ENCODE measurements around the gene RELB.

The RELB gene

DNA sequence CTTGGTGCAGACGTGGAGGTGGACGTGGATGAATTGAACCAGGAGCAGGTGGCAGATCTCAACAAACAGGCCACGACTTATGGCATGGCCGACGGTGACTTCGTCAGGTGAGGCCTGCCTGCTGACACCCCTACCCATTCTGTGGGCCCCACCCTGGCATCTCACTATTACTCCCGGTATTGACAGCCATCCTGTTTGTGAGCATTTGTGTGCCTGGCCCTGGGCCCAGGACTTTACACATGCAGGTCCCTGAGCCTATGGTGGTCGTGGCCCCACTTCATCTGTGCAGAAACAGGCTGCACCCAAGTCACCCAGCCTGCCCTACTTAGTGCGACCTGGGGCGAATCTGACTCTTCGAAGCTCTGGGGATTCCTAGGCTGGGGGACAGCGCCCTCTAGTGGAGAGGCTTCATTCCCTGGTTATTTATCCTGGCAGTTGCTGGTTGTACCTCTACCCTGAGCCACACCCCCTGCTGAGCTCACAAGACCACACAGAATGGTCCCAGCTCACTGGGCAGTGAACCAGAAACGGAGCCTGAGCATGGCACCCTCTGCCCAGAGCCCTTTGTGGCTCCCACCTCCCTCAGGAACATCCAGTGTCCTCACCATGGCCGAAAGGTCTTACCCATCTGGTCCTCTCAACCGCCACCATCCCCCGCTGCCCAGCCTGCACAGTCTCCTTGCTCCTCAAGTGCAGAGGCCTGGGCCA, 58.1 kb downstream of the RELB start:
- ATAC-seq = peak; percentile 86
- no peak for TF ChIP-seq ZC3H10 (CRISPR knock-in tag; IDR thresholded peaks at IDR 0.05)
- TF ChIP-seq ZNF565 (CRISPR knock-in tag; conservative IDR thresholded peaks at IDR 0.05; ENCODE audit: low read depth) = no peak
- no peak for TF ChIP-seq ARNTL (CRISPR knock-in tag; IDR thresholded peaks at IDR 0.05; ENCODE audit: borderline replicate concordance, low read depth)
- TF ChIP-seq GLIS3 (CRISPR knock-in tag; IDR thresholded peaks at IDR 0.05) = no peak
- no peak for TF ChIP-seq SNAI2 (CRISPR knock-in tag; IDR thresholded peaks at IDR 0.05)
- no peak for TF ChIP-seq ZFP3 (CRISPR knock-in tag; IDR thresholded peaks at IDR 0.05)
- TF ChIP-seq ZFP30 (CRISPR knock-in tag; IDR thresholded peaks at IDR 0.05) = no peak
- TF ChIP-seq, protein P1, sequence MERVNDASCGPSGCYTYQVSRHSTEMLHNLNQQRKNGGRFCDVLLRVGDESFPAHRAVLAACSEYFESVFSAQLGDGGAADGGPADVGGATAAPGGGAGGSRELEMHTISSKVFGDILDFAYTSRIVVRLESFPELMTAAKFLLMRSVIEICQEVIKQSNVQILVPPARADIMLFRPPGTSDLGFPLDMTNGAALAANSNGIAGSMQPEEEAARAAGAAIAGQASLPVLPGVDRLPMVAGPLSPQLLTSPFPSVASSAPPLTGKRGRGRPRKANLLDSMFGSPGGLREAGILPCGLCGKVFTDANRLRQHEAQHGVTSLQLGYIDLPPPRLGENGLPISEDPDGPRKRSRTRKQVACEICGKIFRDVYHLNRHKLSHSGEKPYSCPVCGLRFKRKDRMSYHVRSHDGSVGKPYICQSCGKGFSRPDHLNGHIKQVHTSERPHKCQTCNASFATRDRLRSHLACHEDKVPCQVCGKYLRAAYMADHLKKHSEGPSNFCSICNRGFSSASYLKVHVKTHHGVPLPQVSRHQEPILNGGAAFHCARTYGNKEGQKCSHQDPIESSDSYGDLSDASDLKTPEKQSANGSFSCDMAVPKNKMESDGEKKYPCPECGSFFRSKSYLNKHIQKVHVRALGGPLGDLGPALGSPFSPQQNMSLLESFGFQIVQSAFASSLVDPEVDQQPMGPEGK (CRISPR knock-in tag; IDR thresholded peaks at IDR 0.05; ENCODE audit: borderline replicate concordance) = no peak
- TF ChIP-seq ZNF70 (CRISPR knock-in tag; IDR thresholded peaks at IDR 0.05) = no peak
- TF ChIP-seq PPARA (CRISPR knock-in tag; IDR thresholded peaks at IDR 0.05; ENCODE audit: borderline replicate concordance) = no peak
- no peak for TF ChIP-seq ISL1 (CRISPR knock-in tag; IDR thresholded peaks at IDR 0.05)

DNA sequence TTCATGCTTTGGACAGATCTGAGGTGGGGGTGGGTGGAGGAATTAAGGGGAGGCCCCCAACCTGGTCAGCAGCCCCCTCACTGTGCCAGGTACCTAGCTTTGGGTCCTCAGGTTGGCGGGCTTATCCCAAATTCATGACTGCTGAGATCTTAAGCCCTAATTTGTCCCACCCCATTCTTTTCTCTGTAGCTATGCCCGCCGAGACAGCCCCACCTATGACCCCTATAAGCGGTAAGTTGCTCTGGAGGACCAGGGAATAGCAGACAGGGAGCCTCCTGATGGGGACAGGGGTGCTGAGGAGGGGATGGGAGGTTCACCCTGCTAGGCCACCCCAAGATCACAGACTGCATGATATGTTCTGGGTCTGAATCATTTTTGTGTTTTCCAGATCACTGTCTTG, 60.7 kb downstream of the RELB start:
- no peak for ATAC-seq
- TF ChIP-seq, protein P2, sequence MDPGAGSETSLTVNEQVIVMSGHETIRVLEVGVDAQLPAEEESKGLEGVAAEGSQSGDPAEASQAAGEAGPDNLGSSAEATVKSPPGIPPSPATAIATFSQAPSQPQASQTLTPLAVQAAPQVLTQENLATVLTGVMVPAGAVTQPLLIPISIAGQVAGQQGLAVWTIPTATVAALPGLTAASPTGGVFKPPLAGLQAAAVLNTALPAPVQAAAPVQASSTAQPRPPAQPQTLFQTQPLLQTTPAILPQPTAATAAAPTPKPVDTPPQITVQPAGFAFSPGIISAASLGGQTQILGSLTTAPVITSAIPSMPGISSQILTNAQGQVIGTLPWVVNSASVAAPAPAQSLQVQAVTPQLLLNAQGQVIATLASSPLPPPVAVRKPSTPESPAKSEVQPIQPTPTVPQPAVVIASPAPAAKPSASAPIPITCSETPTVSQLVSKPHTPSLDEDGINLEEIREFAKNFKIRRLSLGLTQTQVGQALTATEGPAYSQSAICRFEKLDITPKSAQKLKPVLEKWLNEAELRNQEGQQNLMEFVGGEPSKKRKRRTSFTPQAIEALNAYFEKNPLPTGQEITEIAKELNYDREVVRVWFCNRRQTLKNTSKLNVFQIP (CRISPR knock-in tag; IDR thresholded peaks at IDR 0.05; ENCODE audit: borderline replicate concordance, low read depth) = no peak
- no peak for TF ChIP-seq BACH2 (CRISPR knock-in tag; IDR thresholded peaks at IDR 0.05; ENCODE audit: borderline replicate concordance)
- TF ChIP-seq TOX (CRISPR knock-in tag; IDR thresholded peaks at IDR 0.05; ENCODE audit: borderline replicate concordance) = no peak
- no peak for TF ChIP-seq ARNTL (CRISPR knock-in tag; IDR thresholded peaks at IDR 0.05; ENCODE audit: borderline replicate concordance, low read depth)
- TF ChIP-seq, protein P1 (CRISPR knock-in tag; IDR thresholded peaks at IDR 0.05; ENCODE audit: borderline replicate concordance) = no peak
- TF ChIP-seq SNAI2 (CRISPR knock-in tag; IDR thresholded peaks at IDR 0.05) = no peak

DNA sequence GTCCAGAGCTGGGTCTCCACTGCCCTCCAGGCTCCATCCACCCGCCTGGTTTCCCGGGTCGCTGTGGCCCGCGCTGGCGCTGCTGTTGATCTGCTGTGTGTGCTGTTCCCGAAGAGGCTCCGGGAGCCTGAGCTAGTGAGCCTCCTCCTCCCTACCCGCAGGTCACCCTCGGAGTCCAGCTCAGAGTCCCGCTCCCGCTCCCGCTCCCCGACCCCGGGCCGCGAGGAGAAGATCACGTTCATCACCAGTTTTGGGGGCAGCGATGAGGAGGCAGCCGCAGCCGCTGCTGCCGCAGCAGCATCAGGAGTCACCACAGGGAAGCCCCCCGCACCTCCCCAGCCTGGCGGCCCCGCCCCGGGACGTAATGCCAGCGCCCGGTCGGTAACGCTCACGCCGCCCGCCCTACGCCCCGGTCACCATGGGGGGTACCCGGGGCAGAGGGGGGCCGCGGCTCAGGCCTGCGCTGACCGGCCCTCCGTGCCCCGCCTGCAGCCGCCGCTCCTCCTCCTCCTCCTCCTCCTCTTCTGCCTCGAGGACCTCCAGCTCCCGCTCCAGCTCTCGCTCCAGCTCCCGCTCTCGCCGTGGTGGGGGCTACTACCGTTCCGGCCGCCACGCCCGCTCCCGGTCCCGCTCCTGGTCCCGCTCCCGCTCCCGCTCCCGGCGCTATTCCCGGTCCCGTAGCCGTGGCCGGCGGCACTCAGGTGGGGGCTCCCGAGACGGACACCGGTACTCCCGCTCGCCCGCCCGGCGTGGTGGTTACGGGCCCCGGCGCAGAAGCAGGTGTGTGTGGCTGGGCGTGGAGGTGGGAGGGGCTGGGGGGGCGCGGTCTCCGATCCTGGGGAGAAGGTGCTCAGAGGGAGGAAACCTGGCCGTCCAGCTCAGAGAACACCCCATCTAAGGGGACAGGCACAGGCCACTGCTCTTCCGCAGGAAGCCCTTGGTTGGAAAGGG, 62.9 kb downstream of the RELB start:
- ATAC-seq = no peak
- no peak for TF ChIP-seq ZFP3 (CRISPR knock-in tag; IDR thresholded peaks at IDR 0.05)
- TF ChIP-seq SNAI2 (CRISPR knock-in tag; IDR thresholded peaks at IDR 0.05) = no peak
- no peak for TF ChIP-seq ZFP30 (CRISPR knock-in tag; IDR thresholded peaks at IDR 0.05)
- no peak for TF ChIP-seq RARB (CRISPR knock-in tag; IDR thresholded peaks at IDR 0.05)
- no peak for TF ChIP-seq GLIS3 (CRISPR knock-in tag; IDR thresholded peaks at IDR 0.05)
- TF ChIP-seq, protein P1 (CRISPR knock-in tag; IDR thresholded peaks at IDR 0.05; ENCODE audit: borderline replicate concordance) = no peak
- TF ChIP-seq ISL1 (CRISPR knock-in tag; IDR thresholded peaks at IDR 0.05) = no peak
- TF ChIP-seq ZNF70 (CRISPR knock-in tag; IDR thresholded peaks at IDR 0.05) = no peak
- TF ChIP-seq CSDC2 (CRISPR knock-in tag; IDR thresholded peaks at IDR 0.05) = no peak
- TF ChIP-seq ZNF8 (CRISPR knock-in tag; IDR thresholded peaks at IDR 0.05) = no peak
- no peak for TF ChIP-seq ZNF565 (CRISPR knock-in tag; conservative IDR thresholded peaks at IDR 0.05; ENCODE audit: low read depth)
- TF ChIP-seq TCF4 (CRISPR knock-in tag; IDR thresholded peaks at IDR 0.05; ENCODE audit: borderline replicate concordance) = no peak
- TF ChIP-seq ZC3H10 (CRISPR knock-in tag; IDR thresholded peaks at IDR 0.05) = no peak
- no peak for TF ChIP-seq BACH2 (CRISPR knock-in tag; IDR thresholded peaks at IDR 0.05; ENCODE audit: borderline replicate concordance)
- TF ChIP-seq, protein P3, sequence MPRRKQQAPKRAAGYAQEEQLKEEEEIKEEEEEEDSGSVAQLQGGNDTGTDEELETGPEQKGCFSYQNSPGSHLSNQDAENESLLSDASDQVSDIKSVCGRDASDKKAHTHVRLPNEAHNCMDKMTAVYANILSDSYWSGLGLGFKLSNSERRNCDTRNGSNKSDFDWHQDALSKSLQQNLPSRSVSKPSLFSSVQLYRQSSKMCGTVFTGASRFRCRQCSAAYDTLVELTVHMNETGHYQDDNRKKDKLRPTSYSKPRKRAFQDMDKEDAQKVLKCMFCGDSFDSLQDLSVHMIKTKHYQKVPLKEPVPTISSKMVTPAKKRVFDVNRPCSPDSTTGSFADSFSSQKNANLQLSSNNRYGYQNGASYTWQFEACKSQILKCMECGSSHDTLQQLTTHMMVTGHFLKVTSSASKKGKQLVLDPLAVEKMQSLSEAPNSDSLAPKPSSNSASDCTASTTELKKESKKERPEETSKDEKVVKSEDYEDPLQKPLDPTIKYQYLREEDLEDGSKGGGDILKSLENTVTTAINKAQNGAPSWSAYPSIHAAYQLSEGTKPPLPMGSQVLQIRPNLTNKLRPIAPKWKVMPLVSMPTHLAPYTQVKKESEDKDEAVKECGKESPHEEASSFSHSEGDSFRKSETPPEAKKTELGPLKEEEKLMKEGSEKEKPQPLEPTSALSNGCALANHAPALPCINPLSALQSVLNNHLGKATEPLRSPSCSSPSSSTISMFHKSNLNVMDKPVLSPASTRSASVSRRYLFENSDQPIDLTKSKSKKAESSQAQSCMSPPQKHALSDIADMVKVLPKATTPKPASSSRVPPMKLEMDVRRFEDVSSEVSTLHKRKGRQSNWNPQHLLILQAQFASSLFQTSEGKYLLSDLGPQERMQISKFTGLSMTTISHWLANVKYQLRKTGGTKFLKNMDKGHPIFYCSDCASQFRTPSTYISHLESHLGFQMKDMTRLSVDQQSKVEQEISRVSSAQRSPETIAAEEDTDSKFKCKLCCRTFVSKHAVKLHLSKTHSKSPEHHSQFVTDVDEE (CRISPR knock-in tag; IDR thresholded peaks at IDR 0.05) = no peak
- TF ChIP-seq, protein P4, sequence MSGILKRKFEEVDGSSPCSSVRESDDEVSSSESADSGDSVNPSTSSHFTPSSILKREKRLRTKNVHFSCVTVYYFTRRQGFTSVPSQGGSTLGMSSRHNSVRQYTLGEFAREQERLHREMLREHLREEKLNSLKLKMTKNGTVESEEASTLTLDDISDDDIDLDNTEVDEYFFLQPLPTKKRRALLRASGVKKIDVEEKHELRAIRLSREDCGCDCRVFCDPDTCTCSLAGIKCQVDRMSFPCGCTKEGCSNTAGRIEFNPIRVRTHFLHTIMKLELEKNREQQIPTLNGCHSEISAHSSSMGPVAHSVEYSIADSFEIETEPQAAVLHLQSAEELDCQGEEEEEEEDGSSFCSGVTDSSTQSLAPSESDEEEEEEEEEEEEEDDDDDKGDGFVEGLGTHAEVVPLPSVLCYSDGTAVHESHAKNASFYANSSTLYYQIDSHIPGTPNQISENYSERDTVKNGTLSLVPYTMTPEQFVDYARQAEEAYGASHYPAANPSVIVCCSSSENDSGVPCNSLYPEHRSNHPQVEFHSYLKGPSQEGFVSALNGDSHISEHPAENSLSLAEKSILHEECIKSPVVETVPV (CRISPR knock-in tag; IDR thresholded peaks at IDR 0.05) = no peak
- TF ChIP-seq, protein P2 (CRISPR knock-in tag; IDR thresholded peaks at IDR 0.05; ENCODE audit: borderline replicate concordance, low read depth) = no peak

Data from SK-N-SH treated with all-trans-retinoic acid at 6 μM for 48 hours (cell line).